HG03442 (cell line): Measurements from ENCODE around the gene SEC61A2.
A peak's percentile ranks its signal among the peaks of the same experiment; 100 is the strongest.
"Not testable (repeated sequence)": the region's sequence is repeated elsewhere in the genome, so short reads cannot be mapped to it uniquely, and the experiment has no call there.

Source experiments
- ATAC-seq: cut with Tn5 transposase; IDR thresholded peaks from one replicate; pipeline ENCODE4 v1.9.1; 2021; ENCODE audit warnings: mild to moderate bottlenecking, moderate library complexity; ENCODE audit not compliant: unreplicated experiment

Gene SEC61A2

DNA sequence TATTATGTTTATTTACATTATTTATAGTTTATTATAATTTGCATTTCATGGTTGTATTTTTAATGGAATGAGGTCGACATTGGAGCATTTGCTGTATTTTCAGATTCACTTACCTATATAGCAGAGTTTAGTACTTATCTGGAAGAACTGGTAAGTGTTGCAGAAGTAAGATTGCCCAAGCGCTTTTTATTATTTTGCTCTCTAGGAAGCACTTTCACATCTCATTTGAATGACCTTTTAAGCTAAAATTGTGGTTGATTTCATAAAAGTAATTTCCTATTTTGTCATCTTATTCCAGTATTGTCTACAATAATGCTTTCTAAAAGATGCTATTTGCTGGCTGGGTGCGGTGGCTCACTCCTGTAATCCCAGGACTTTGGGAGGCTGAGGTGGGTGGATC lies 28.6 kb downstream of the SEC61A2 start:
- no peak for ATAC-seq

DNA sequence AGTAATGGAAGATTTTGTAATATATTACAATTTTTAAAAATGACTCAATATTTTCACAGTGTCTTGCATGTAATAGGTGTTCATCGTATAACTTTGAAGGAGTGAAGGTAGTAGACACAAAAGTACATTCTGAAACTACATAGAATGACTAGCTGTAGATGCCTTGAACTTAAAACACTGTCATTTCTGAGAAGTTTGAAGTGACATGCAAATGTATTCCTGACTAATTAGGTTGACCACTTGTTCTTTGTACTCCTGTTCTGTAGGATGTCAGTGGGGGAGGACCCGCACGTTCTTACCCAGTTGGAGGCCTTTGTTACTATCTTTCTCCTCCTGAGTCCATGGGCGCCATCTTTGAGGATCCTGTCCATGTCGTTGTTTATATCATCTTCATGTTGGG lies 31.2 kb downstream of the SEC61A2 start:
- no peak for ATAC-seq

DNA sequence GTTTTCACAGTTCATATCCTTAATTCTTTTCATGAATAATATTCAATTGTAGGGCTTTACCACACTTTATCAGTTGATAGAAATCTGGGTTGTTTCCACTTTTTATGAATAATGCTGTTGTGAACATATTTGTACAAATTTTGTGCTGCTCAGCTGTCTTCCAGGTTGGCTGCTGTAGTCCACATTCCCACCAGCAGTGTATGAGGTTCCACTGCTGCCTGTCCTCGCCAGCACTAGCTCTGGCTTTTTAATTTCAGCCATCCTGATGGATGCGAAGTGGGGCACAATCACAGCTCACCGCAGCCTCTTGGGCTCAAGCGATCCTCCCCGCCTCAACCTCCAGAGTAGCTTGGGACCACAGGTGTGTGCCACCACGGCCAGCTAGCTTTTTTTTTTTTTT lies 33.5 kb downstream of the SEC61A2 start:
- no peak for ATAC-seq

DNA sequence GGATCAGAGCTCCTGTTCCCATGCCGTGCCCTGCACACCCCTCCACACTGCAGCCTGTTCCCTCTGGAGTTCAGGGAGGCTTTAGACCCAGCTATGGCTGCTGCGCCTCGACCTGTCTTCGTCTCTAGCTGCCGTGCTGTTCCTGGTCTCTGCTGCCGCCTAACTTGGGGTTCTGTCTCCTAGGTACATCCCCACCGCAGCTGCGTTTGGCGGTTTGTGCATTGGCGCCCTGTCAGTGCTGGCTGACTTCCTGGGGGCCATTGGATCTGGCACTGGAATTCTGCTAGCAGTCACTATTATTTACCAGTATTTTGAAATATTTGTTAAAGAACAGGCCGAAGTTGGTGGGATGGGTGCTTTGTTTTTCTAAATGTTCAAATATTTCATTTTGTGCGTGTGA lies 34.6 kb downstream of the SEC61A2 start:
- no peak for ATAC-seq

GRCh38 chr10:12165036-12165435 lies 35.6 kb downstream of the SEC61A2 start:
- ATAC-seq = no peak

GRCh38 chr10:12165999-12166775 lies 36.7 kb downstream of the SEC61A2 start:
- ATAC-seq = no peak

- ATAC-seq = not testable (repeated sequence)
Observed at GRCh38 chr10:12171512-12171911, 42.0 kb downstream of the SEC61A2 start.

GRCh38 chr10:12177642-12178041 lies 48.2 kb downstream of the SEC61A2 start:
- no peak for ATAC-seq

GRCh38 chr10:12179606-12180170 lies 50.2 kb downstream of the SEC61A2 start:
- ATAC-seq = no peak

DNA sequence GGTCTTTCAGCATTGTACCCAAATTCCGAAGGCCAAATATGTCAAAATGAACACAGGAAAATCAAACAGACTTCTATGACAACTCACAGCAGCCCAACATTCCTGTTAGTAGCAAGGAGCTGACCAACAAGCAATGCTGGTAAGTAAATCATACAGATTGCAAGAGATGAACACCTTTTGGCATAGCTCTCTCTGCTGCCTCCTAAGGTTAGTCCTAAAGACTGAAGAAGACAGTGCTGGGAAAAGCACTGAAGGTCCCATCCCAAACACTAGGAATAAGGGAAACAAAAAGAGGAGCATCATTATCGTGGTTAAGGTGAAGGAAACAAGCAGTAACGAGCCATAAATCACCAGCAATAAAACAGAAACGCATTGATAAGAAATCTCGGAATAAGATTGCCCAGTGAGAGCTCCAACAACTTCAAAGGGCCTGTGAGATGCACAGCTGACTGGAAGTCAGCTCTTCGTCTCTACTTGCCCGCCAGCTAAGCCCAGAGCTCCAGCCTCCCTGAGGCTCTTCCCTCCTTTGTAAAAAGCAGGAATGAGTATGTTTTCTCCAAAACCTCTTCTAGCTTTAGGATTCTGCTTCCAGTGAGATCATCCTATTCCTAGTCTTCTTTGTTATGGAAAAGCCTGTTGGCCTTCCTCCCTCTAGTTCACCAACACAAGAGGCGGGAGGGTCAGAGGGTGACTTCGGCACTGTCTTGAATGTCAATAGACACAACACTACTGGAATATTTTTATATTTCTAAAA lies 50.9 kb downstream of the SEC61A2 start:
- no peak for ATAC-seq

DNA sequence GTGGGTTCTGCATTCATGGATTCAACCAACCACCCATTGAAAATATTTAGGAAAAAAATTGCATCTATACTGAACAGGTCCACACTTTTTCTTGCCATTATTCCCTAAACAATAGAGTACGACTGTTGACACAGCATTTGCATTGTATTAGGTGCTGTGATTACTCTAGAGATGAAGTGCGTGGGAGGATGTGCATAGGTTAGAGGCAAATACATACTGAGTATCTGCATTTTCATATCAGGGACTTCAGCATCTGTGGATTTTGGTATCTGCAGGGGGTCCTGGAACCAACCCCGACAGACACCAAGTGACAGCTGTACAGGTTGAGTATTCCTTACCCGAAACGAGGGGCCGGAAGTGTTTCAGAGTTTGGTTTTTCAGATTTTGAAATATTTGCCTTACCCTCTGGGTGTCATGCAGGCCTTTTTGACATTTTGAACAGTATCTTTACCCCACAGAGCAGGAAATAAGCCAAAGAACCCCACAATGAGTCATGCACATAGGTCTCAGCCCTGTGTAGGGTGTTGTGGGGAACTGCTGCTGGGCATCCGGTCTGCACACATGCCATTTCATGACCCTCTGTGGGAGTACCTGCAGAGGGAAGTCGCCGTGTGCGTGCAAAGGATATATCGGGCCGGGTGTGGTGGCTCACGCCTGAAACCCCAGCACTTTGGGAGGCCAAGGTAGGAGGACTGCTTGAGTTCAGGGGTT lies 51.7 kb downstream of the SEC61A2 start:
- no peak for ATAC-seq

GRCh38 chr10:12184165-12184564 lies 54.7 kb downstream of the SEC61A2 start:
- no peak for ATAC-seq

DNA sequence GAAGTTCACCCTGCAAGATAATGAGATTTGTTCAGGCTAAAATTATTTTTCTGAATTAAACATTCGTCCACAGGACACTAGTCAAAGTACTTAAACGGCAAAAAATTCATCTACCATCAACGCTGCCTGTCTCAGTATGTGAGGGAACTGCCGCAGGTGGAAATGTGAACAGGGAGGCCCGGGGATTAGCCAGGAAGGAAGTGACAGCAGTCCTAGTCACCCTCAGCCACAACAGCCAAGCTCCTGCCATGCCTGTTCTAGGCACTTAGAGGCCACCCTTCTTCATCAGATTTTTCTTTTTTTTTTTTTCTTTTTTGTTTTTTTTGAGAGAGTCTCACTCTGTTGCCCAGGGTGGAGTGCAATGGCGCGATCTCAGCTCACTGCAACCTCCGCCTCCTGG lies 56.8 kb downstream of the SEC61A2 start:
- ATAC-seq = no peak

- ATAC-seq = no peak
Observed at GRCh38 chr10:12187321-12187905, 57.9 kb downstream of the SEC61A2 start.

GRCh38 chr10:12188656-12189055 lies 59.2 kb downstream of the SEC61A2 start:
- ATAC-seq = no peak

DNA sequence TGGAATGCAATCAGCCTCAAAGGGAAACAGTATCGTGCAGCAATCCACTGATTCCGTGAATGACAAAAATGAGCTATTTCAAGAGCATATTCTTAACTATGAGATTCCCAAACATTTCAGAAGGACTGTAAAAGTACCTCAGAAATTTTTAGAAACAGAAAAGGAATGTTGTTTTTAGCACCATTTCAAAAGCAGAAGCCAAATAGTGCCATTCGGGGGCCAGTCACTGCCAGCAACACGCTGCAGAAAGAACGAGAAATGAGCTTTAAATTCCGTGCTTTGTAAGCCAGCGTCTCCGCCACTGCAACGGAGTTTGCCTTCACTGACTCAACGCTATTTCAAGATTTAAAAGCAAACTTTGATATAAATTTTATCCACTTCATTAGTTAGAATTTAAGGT lies 59.9 kb downstream of the SEC61A2 start:
- ATAC-seq = no peak

GRCh38 chr10:12191715-12192114 lies 62.2 kb downstream of the SEC61A2 start:
- no peak for ATAC-seq

DNA sequence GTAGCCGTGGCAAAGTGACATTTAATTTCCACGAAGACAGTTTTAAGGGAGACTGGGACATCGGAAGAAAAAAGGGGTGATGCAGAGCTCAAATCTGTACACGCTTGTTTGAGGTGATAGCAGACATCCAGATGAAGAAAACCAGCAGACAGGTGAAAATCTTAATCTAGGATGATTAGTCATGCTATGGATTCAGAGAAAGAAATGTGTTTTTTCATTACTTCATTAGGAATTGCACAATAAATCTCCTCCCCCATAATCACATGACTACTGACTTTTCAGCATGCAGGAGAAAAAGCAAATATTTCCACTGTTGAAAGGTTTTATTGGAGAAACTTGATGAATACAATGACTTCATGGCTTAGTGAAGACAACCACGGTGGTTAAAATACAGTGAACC lies 63.7 kb downstream of the SEC61A2 start:
- ATAC-seq = no peak

- no peak for ATAC-seq
Observed at GRCh38 chr10:12194752-12195271, 65.3 kb downstream of the SEC61A2 start.

- peak; percentile 7 for ATAC-seq
Observed at GRCh38 chr10:12195281-12195602, 65.8 kb downstream of the SEC61A2 start.
